Measurements from ENCODE around the gene SMPX.

- TF ChIP-seq CTCF (IDR thresholded peaks at IDR 0.05) (no peak), RAD21 (IDR thresholded peaks at IDR 0.05; ENCODE audit: low read length) (no peak), REST (IDR thresholded peaks at IDR 0.05; ENCODE audit: low read depth, low read length) (no peak), GATA2 (CRISPR knock-in tag; IDR thresholded peaks at IDR 0.05) (no peak), PBX3 (IDR thresholded peaks at IDR 0.05) (no peak), MAX (IDR thresholded peaks at IDR 0.05; ENCODE audit: low read depth) (no peak), MXI1 (IDR thresholded peaks at IDR 0.05; ENCODE audit: low read depth, low read length) (no peak)
Measured at GRCh38 chrX:21781976-21782375, 24.1 kb upstream of the SMPX start.
